ENCODE results near the gene LIPI. TPM values are rescaled to one million over a fixed set of nuclear protein-coding genes. Genes with fewer than 3 reads are reported as not detected.
"Not testable (repeated sequence)": the region's sequence is repeated elsewhere in the genome, so short reads cannot be mapped to it uniquely, and the experiment has no call there.

LIPI gene
- total RNA-seq, 1 experiment from 2014 or later, result not detected

DNA sequence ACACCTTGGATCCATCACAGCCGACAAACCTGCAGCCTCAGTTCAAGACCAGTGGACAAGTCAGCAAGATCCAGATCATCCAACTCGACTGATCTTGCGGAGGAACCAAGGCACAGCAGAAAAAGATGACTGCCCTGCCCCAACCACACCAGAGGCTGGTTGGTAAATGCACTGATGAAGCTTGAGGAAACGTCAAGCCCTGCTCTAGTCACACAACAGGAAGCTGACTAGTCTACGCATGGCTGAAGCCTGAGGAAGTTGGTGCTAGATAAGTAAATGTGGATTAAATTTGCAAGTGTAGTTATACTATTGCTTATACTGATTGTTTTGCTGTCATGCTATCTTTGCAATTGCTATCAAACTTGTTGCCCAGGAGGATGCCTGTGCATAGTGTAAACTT is 89.0 kb downstream of the LIPI start:
- DNase-seq (ENCODE audit: low spot score), result no peak
- in situ Hi-C loops (cut with HindIII; ENCODE audit: low sequenced_read_pairs), result no loop called here

DNA sequence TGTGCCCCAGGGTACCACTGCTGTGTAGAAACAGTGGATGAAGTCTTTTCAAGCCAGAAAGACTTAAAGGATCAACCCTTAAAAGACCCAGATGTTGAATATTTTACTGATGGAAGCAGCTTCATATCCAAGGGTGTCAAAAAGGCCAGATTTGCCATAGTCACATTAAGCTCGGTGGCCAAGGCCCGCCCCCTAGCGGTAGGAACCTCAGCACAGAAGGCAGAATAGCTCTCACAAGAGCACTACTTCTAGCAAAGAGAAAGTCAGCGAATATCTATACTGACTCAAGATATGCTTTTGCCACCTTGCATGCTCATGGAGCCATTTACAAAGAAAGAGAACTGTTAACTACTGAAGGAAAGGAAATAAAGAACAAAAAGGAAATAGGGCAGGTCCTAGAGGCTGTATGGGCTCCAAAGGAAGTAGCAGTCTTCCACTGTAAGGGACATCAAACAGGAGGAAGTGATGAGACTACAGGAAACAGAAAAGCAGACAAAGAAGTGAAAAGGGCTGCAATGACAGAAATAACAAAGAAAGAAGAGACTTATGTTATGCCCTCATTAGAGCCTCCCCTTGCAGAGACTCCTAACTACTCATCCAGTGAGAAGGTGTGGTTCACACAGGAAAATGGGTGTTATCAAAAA is 90.5 kb downstream of the LIPI start:
- DNase-seq (ENCODE audit: low spot score), result peak; percentile 41
- in situ Hi-C loops (cut with HindIII; ENCODE audit: low sequenced_read_pairs), result no loop called here

DNA sequence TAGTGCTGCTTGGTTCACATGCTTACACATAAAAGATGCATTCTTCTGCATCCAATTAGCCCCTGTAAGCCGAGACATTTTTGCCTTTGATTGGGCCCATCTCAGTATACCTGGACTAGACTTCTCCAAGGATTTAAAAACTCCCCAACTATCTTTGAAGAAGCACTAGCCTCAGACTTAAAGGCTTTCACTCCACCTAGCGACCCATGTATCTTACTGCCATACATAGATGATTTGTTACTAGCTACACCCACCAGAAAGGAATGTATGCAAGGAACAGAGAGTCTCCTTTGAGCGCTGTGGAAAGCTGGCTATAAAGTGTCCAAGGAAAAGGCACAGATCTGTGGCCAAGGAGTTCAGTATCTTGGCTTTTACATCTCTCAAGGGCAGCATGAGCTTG is 91.7 kb downstream of the LIPI start:
- DNase-seq (ENCODE audit: low spot score), result peak; percentile 2
- in situ Hi-C loops (cut with HindIII; ENCODE audit: low sequenced_read_pairs), result no loop called here

DNA sequence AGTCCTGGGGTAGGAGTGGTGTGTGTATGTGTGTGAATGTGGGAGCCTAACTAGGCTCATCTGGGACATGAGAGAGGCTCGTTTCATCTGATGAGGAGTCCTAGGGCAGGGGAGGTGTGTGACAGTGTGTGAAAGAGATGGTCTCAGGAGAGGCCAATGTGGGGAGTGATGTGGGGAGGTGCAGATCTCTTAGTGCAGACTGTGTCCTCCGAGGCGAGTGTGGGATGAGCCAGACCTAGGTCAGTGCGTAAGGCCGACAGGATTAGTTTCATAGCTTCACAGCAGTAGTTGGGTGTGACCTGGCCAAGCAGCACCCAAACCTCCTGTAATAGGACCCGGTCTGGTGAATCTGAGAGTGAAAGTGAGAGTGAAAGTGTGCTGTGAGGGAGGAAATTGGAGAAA is 94.7 kb downstream of the LIPI start:
- no peak for DNase-seq (ENCODE audit: low spot score)
- in situ Hi-C loops (cut with HindIII; ENCODE audit: low sequenced_read_pairs), result no loop called here

DNA sequence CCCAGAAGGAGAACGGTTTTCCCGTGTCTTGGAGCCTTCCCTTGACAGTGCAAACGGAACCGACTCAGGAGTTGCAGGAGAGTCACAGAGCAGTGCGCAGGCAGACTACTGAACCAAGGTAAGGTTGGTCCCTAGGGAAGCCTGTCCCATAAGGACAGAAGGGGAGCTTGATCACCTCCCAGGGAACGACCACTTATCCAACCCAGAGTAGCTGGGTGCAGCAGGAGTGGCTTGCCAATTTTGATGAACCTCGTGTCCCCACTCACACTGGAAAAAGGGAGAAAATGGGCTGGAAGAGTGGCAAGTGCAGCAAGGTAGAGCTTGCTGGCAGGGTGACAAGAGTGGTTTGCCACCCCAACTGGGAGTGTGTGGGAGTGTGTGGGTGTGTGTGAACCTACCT is 95.1 kb downstream of the LIPI start:
- in situ Hi-C loops (cut with HindIII; ENCODE audit: low sequenced_read_pairs), result no loop called here
- DNase-seq (ENCODE audit: low spot score), result no peak

DNA sequence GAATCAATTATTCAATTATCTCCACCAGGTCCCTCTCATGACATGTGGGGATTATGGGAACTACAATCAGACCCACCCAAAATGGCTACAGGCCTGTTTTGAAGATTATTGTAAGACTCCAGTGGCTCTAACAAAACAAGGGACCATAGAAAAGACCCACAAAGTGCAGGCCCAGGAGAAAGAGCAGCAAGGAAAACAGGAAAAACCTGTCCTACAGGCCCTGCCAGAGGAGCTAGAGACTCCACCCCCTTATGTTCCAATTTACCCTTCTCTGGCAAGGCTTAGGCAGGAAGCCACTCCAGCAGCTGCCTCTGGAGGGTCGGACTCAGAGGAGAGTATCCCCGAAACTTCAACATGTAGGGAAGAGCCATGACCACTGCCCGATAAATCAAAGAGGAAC is 96.5 kb downstream of the LIPI start:
- in situ Hi-C loops (cut with HindIII; ENCODE audit: low sequenced_read_pairs), result no loop called here
- DNase-seq (ENCODE audit: low spot score), result no peak

DNA sequence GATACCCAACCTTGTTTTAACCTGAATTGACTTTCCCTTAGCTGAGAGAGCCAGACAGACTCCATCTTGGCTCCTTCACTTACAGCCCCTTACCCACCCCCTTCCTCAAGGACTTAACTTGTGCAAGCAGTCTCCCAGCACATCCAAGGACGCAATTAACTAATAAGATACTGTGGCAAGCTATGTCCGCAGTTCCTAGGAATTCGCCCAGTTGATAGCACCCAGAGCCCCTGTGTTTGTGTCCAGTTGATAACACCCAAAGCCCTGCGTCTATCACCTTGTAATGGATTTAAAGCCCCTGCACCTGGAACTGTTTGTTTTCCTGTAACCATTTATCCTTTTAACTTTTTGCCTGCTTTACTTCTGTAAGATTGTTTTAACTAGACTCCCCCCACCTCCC is 106.2 kb downstream of the LIPI start:
- in situ Hi-C loops (cut with HindIII; ENCODE audit: low sequenced_read_pairs); DNase-seq (ENCODE audit: low spot score): not testable (repeated sequence)

DNA sequence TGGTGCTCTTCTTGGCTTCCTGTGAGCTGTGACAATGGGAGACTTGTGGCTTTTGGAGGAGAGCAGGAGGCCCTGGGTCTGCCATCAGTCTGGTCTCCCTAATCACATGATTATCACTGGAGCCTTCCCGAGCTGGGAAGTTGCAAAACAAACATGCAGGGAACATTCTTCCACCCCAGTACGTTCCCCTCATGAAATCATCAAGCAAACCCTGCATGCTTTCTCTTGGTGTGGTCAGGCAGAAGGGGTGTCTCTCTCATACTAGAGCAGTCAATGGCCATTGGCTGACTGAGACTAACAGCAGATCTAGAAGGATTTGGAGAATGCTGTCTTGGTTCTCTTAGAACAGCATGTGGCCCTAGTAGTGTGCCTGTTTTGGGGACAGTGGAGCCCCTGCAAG is 111.2 kb downstream of the LIPI start:
- no peak for DNase-seq (ENCODE audit: low spot score)
- in situ Hi-C loops (cut with HindIII; ENCODE audit: low sequenced_read_pairs), result no loop called here

DNA sequence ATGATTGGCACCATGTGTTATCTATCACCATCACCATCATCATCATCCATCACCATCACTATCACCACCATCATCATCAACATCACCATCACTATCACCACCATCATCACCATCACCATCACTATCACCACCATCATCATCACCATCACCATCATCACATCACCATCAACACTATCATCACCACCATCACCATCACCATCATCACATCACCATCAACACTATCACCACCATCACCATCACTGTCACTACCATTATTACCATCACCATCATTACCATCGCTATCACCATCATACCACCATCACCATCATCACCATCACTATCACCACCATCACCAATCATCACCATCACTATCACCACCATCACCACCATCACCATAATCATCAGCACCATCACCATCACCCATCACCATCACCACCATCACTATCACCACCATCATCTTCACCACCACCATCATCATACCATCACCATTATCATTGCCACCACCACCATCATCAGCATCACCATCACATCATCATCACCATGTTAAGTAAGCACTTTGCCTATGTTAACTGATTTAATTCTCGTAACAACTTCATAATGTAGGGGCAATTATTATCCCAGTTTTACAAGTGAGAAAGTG is 112.8 kb downstream of the LIPI start:
- in situ Hi-C loops (cut with HindIII; ENCODE audit: low sequenced_read_pairs), result no loop called here
- DNase-seq (ENCODE audit: low spot score), result no peak

DNA sequence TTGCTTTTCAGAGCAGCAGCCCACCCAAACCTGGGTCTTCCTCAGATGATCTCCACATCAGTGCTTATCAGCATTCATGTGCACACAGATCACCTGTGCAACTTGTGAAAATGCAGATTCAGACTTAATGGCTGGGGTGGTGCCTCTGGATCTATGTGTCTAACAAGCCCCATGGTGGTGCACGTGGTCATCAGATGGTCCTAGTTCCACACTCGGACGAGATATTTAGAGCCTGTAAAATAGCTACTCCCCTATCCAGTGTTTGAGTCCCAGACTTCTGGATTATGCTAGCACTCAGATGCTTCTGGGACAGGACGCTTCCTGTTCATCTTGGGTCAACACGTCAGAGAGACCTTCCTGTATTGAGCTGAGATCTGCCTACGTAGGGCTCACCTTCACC is 114.2 kb downstream of the LIPI start:
- DNase-seq (ENCODE audit: low spot score), result no peak
- in situ Hi-C loops (cut with HindIII; ENCODE audit: low sequenced_read_pairs), result no loop called here

DNA sequence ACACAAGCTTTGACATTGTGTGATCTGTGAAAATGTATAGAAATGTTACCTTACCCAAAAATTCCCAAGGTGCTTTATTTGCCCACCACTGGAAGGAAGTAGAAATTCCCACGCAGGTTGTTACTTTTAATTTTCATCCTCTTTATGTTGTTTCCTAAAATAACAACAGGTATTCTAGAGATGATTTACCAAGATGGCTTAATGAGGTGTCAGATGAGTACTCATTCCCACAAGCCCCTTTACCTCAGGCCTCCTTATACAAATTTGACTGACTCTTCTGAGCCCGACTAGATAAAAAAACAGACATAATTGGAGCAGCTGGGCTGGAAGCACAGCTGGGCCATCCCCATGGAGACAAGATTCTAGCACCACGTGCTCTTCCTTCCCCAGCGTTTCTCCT is 114.6 kb downstream of the LIPI start:
- in situ Hi-C loops (cut with HindIII; ENCODE audit: low sequenced_read_pairs), result no loop called here
- no peak for DNase-seq (ENCODE audit: low spot score)

DNA sequence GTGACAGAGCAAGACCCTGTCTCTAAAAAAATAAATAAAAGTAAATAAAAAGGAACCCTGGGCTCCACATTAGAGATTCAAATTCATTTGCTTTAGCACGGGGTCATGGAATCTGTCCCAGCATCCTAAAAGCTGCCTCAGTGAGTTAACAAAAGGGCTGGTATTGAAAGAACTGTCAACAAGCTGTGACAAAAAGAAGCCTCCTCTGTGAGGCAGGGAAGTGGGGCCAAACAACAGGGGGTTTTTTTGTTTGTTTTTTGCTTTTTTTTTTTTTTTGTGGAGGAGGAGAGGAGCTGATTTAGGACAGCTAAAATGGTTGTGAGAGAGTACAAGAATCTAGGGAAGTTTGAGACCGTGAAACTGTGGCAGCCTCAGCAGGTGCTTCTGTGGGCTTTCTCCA is 115.7 kb downstream of the LIPI start:
- in situ Hi-C loops (cut with HindIII; ENCODE audit: low sequenced_read_pairs), result no loop called here
- peak; percentile 8 for DNase-seq (ENCODE audit: low spot score)

DNA sequence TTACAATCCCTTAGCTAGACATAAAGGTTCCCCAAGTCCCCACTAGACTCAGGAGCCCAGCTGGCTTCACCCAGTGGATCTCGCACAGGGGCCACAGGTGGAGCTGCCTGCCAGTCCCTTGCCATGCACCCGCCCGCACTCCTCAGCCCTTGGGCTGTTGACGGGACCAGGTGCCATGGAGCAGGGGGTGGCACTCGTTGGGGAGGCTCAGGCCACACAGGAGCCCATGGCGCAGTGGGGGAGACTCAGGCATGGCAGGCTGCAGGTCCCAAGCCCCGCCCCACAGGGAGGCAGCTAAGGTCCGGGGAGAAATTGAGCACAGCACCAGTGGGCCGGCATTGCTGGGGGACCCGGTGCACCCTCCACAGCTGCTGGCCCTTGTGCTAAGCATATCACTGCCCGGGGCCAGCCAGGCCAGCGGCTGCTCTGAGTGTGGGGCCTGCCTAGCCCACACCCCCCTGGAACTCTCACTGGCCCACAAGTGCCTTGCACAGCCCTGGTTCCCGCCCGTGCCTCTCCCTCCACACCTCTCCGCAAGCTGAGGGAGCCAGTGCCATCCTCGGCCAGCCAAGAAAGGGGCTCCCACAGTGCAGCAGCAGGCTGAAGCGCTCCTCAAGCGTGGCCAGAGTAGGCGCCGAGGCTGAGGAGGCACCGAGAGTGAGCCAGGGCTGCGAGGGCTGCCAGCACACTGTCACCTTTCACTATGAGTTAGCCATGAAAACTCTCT is 117.8 kb downstream of the LIPI start:
- DNase-seq (ENCODE audit: low spot score), result no peak
- in situ Hi-C loops (cut with HindIII; ENCODE audit: low sequenced_read_pairs), result no loop called here

DNA sequence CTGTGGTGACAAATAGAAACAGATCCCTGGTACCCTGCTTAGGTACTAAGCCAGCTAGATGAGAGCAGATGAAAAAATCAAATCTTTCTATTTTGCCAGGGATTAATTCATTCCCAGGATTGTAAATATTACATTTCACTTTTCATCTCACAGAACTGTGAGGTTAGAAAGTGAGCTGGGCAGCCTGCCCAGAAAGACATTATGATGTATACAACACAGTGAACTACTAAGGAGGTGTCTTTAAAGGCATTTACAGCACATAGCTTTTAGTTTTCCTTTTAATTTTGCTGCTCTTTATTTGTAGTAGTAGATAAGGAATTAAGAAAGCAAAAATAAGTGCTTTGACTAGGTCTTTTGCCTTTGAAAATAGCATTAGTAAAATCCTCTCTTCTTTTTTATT is 120.6 kb downstream of the LIPI start:
- in situ Hi-C loops (cut with HindIII; ENCODE audit: low sequenced_read_pairs); DNase-seq (ENCODE audit: low spot score): not testable (repeated sequence)

DNA sequence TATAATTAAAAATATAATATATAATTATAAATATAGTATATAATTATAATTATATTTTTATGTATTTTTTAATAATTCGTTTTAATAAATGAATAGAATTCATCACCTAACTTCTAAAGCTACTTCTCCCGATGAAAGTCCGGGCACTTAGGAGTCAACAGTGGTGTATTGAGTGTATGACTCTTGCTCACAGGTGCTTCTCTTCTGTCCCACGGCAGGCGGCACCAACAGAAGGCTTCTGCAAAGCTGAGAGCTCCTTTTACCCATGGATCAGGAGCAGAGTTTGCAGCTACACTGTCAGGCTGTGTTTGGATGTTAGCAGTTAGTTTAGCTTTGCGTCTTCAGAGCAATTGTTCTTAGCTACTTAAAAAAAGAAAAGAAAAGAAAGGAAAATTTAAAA is 122.4 kb downstream of the LIPI start:
- in situ Hi-C loops (cut with HindIII; ENCODE audit: low sequenced_read_pairs), result no loop called here
- DNase-seq (ENCODE audit: low spot score), result no peak

DNA sequence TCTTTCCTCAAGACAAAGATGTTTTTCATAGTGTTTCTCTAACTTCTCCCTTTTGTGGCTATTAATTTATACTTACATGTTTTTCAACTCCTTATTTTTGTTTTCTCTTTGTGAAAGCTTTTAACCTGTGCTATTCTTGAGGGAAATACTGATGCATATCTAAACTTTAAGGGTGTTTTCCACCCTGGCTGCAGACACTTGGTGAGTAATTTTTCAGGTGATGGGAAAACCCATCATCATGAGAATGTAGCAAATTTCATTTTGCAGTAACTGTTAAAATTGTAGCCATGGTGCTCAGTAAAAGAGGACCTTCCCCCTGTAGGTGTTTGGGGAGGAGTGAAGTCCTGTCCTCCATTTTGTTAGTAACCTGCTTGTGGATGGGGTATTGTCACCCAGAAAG is 124.2 kb downstream of the LIPI start:
- in situ Hi-C loops (cut with HindIII; ENCODE audit: low sequenced_read_pairs), result no loop called here
- no peak for DNase-seq (ENCODE audit: low spot score)

DNA sequence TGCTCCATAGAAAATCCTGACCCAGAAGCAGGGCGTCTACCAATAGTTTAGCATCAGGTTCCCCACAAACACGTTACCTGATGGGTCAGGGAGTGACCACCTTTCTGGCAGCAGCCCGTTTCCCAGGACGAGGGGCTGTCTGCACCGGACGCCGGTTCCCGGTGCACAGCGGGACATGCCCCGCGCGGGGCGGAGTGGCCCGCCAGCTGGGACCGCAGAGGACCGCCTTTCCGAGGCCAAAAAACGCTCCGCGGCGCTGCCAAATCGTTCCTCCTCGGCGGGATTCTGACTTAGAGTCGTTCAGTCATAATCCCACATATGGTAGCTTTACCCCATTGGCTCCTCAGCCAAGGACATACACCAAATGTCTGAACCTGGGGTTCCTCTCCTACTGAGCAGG is 126.1 kb downstream of the LIPI start:
- in situ Hi-C loops (cut with HindIII; ENCODE audit: low sequenced_read_pairs), result no loop called here
- DNase-seq (ENCODE audit: low spot score), result no peak

DNA sequence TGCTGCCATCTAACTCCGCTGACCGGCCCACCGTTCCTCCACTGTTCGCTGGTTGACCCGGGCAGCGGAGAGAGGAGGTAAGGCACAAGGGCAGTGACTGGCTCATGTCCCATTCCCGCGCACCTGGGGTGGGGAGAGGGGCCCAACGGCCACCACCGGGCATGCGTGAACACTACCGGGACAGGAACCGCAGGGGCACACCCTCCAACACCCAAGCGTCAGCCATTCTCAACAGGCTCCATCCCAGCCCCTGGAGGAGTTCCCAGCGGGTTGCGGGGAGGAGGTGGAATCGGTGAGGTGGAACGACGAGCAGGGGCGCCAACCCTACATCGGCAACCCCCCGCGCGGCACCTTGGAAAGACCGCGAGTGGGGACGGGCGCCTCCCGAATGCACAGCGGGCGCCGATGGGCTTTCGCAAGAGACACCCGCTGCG is 126.7 kb downstream of the LIPI start:
- no peak for DNase-seq (ENCODE audit: low spot score)
- in situ Hi-C loops (cut with HindIII; ENCODE audit: low sequenced_read_pairs), result no loop called here

DNA sequence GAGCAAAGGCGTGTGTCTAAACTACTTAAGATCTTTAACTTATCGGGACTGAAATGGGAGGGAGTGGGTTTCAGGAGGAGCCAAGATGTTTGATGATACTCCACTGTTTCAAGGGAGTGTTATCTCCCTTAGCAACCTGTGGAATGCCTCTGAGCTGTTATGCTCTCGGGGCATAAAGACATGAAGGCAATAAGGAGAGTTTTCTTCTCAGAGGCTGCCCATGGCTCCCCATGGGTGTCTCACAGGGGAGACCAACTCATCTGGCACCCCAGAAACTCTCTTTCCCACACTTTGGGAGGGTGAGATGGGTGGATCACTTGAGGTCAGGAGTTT is 130.0 kb downstream of the LIPI start:
- no peak for DNase-seq (ENCODE audit: low spot score)
- in situ Hi-C loops (cut with HindIII; ENCODE audit: low sequenced_read_pairs), result no loop called here

DNA sequence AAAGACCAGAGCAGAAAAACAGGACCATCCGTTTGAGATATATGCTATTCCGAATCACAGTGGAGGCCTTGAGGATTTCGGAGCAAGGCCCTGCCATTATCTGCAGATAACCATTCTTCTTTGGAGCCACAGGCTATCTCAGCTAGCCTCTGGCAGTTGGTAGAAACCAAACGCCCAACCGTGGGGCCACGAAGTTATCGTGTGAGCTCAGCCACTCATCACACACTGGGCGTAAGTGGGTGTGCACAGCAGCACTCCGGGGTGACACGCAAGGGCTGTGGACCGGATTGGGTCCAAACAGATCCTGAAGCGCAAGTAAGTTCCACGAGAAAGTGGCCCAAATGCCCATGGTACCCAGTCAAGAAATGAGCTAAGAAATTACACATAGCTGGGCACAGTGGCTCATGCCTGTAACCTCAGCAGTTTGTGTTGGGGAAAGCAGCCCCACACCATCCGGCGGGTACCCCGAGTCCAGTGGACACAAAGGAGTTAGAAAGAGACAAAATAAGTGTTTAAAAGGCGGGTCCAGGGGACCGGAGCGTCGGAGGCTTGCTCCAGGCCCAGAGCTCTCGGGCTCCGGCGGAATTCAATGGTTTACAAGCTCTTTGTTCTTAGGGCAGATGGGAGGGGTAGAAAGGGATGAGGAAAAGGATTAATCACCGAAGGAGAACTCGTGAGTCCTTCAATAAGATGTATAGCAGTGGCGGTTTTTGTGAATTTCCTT is 130.6 kb downstream of the LIPI start:
- in situ Hi-C loops (cut with HindIII; ENCODE audit: low sequenced_read_pairs), result no loop called here
- DNase-seq (ENCODE audit: low spot score), result no peak
